GM12872 (cell line): ENCODE measurements around the gene MANBA.

Source experiments
- CTCF ChIP-seq: IDR thresholded peaks from 3 replicates; pipeline ENCODE4 v1.5.1; 2011; ENCODE audit warnings: low read depth, mild to moderate bottlenecking, low read length, moderate library complexity; ENCODE audit not compliant: insufficient read depth

MANBA gene

GRCh38 chr4:102692474-102692873 is 68.3 kb downstream of the MANBA start:
- no peak for TF ChIP-seq CTCF

GRCh38 chr4:102687982-102688433 is 72.8 kb downstream of the MANBA start:
- TF ChIP-seq CTCF = no peak

GRCh38 chr4:102687373-102687981 is 73.3 kb downstream of the MANBA start:
- TF ChIP-seq CTCF = no peak

- no peak for TF ChIP-seq CTCF
These were observed 75.0 kb downstream of the MANBA start for GRCh38 chr4:102685768-102686167.

GRCh38 chr4:102684610-102685052 is 76.1 kb downstream of the MANBA start:
- TF ChIP-seq CTCF = no peak

- TF ChIP-seq CTCF = no peak
These were observed 76.7 kb downstream of the MANBA start for GRCh38 chr4:102683881-102684609.

- no peak for TF ChIP-seq CTCF
These were observed 82.0 kb downstream of the MANBA start for GRCh38 chr4:102678695-102679335.
